ENCODE data around the gene SBSN. TPM values are rescaled to one million over a fixed set of nuclear protein-coding genes. Genes with fewer than 3 reads are reported as not detected.
A peak's percentile ranks its signal among the peaks of the same experiment; 100 is the strongest.

The SBSN gene
- polyA plus RNA-seq, 2 of the 4 experiments (the other 2 are of a cell fraction), result 0.28 to 1.1 TPM

DNA sequence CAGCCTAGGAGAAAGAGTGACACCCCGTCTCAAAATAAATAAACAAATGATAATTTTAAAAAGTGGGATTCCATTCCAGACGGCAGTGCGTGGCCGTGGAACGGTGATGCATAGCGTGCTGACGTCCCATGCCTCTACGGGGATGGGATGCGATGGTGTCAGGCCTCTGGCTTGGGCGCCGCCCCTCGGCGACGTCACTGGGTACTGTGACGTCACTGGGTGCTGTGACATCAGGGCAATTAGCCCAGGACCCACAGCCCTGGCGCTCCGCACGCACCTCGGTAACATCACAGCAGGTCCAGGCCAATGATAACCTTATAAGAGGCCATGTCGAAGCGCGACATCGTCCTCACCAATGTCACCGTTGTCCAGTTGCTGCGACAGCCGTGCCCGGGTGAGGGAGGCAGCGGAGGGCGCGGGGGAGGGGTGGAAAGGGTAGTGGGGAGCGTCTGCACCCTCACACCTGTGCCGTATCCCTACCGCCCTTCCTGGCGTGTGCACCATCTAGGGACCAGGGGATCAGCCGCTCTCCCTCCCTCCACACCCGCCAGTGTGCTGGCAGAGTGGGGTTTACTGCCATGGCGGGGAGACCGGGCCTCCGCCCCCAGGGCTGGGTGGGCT lies 5.2 kb upstream of the SBSN start, which contains the start of gene GAPDHS:
Gene GAPDHS (plus strand): TSS at position 256 of the 621 bp plus-strand sequence. CDS start 72 bp downstream, at position 328.
- FAIRE-seq, result no peak

DNA sequence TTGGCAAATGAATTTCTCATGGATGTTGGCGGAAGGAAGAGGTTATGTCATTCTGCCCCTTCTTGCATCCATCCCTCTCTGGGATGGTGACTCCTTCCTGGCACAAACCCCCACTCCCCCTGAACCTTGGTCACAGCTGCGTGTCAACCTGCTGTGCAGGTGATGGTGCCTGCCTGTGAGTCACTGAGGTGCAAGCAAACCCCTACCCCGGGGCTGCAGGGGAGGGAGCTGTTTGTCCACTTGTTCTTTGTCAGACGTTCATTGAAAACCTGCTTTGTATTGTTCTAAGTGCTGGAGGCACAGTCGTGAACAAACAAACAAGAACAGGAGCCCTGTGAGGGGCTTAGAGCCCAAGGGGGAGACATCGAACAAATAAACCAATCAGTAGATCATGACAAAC lies 3.2 kb upstream of the SBSN start:
- no peak overlapping the region for H3K4me3 ChIP-seq
- H3K4me2 ChIP-seq, result no peak overlapping the region
- POLR2A ChIA-PET, result interaction anchor here (1.0 kb wide), 1 partner anchor 21 kb away, joined by 3 read pairs; no protein-coding TSS in a partner anchor
- no peak overlapping the region for H3K27ac ChIP-seq
- peaks cover 18% of the 10 kb centered on the region for H3K4me1 ChIP-seq
- no peaks in the 10 kb centered on the region for H3K9me3 ChIP-seq
- CTCF ChIA-PET, result interaction anchor here (1.0 to 5.9 kb wide), 6 partner anchors 11 to 46 kb away, joined by 3 to 52 read pairs (median 4); no protein-coding TSS in a partner anchor
- ATAC-seq (no peak), DNase-seq (ENCODE audit: low read depth in 1 of 2, low spot score in 1 of 2) (no peak), FAIRE-seq (peak; percentile 7)
- TF ChIP-seq MAZ (IDR thresholded peaks at IDR 0.05; ENCODE audit: borderline replicate concordance, low read depth, low read length), result no peak
- TF ChIP-seq RCOR1 (IDR thresholded peaks at IDR 0.05; ENCODE audit: low read depth, low read length), result no peak
- TF ChIP-seq, protein P1, sequence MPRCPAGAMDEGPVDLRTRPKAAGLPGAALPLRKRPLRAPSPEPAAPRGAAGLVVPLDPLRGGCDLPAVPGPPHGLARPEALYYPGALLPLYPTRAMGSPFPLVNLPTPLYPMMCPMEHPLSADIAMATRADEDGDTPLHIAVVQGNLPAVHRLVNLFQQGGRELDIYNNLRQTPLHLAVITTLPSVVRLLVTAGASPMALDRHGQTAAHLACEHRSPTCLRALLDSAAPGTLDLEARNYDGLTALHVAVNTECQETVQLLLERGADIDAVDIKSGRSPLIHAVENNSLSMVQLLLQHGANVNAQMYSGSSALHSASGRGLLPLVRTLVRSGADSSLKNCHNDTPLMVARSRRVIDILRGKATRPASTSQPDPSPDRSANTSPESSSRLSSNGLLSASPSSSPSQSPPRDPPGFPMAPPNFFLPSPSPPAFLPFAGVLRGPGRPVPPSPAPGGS (IDR thresholded peaks at IDR 0.05), result no peak
- no peak for TF ChIP-seq GATA3 (IDR thresholded peaks at IDR 0.05; ENCODE audit: borderline replicate concordance)
- no peak for TF ChIP-seq RARB (CRISPR knock-in tag; IDR thresholded peaks at IDR 0.05)
- TF ChIP-seq RFX5 (IDR thresholded peaks at IDR 0.05), result no peak
- TF ChIP-seq SREBF2 (IDR thresholded peaks at IDR 0.05), result no peak
- no peak for TF ChIP-seq ZNF302 (CRISPR knock-in tag; IDR thresholded peaks at IDR 0.05)
- 30% methylated on average over 6 of the region's 6 CpGs for WGBS (ENCODE audit: missing lambda C conversion rate)

More for the DNA sequence above, 5.2 kb upstream of the SBSN start, which contains the start of gene GAPDHS:
- ChIA-PET CTCF (interaction anchor here (1.1 to 2.8 kb wide), 3 partner anchors 9 to 23 kb away, joined by 3 to 24 read pairs (median 4); no protein-coding TSS in a partner anchor), POLR2A (interaction anchor here (0.6 kb wide), 1 partner anchor 24 kb away, joined by 3 read pairs; no protein-coding TSS in a partner anchor)
- TF ChIP-seq ESRRA (IDR thresholded peaks at IDR 0.05; ENCODE audit: borderline replicate concordance, low read length) (no peak), USF2 (IDR thresholded peaks at IDR 0.05) (no peak), MAX (IDR thresholded peaks at IDR 0.05) (no peak), RFX5 (IDR thresholded peaks at IDR 0.05) (0 out of 2 replicates have a peak, but pooled peaks have one; percentile 30), JUN (IDR thresholded peaks at IDR 0.05) (0 out of 5 replicates have a peak, but pooled peaks of 1 of the 2 experiments have one; percentile 10), HOXB13 (CRISPR knock-in tag; IDR thresholded peaks at IDR 0.05; ENCODE audit: low read depth) (no peak), HDAC2 (IDR thresholded peaks at IDR 0.05) (no peak)
- DNase-seq (ENCODE audit: low read depth in 1 of 2, low spot score in 1 of 2), result no peak
- H3K4me3 ChIP-seq, result no peak within 1 kb of the TSS
- peaks cover 12% of the 10 kb centered on the region for H3K4me1 ChIP-seq
- no peaks in the 10 kb centered on the region for H3K9me3 ChIP-seq
- H3K4me2 ChIP-seq, result peak within 1 kb of the TSS; percentile 55
- ATAC-seq, result peak; percentile 9 to 12; a peak in 5 of 6 replicates
- H3K27ac ChIP-seq, result 0 out of 6 replicates have a peak within 1 kb of the TSS, but pooled peaks of 1 of the 2 experiments have one; percentile 4
- 63% methylated on average over 39 of the region's 39 CpGs for WGBS (ENCODE audit: missing lambda C conversion rate)

GRCh38 chr19:35529241-35530218 lies 1.4 kb upstream of the SBSN start:
- FAIRE-seq, result no peak
- H3K4me2 ChIP-seq, result no peak overlapping the region
- ChIA-PET POLR2A (interaction anchor here (1.2 to 1.6 kb wide), 2 partner anchors 11 to 19 kb away, joined by 3 read pairs; no protein-coding TSS in a partner anchor), CTCF (interaction anchor here (0.6 to 5.9 kb wide), 13 partner anchors 9 to 555 kb away, joined by 3 to 52 read pairs (median 4); partner anchors contain the start of gene DMKN)
- no peak overlapping the region for H3K4me3 ChIP-seq
- H3K9me3 ChIP-seq, result no peaks in the 10 kb centered on the region
- no peak for DNase-seq (ENCODE audit: low read depth in 1 of 2, low spot score in 1 of 2)
- WGBS (ENCODE audit: missing lambda C conversion rate), result 58% methylated on average over 19 of the region's 19 CpGs
- H3K4me1 ChIP-seq, result peaks cover 18% of the 10 kb centered on the region
- H3K27ac ChIP-seq, result no peak overlapping the region
- no peak for TF ChIP-seq FOXS1 (CRISPR knock-in tag; IDR thresholded peaks at IDR 0.05)
- TF ChIP-seq CEBPB (IDR thresholded peaks at IDR 0.05), result no peak
- ATAC-seq, result no peak

Measured in A549 (cell line).